NCI-H748 (cell line): ENCODE results near the gene SLC35F4.
"Not testable (repeated sequence)": the region's sequence is repeated elsewhere in the genome, so short reads cannot be mapped to it uniquely, and the experiment has no call there.

Source experiments
- DNase-seq: peaks from one replicate; lab custom pipeline; 2025; ENCODE audit not compliant: unreplicated experiment; lab: John Stamatoyannopoulos, UW

SLC35F4 gene

GRCh38 chr14:57732463-57733285 lies 133.2 kb downstream of the SLC35F4 start:
- no peak for DNase-seq

- no peak for DNase-seq
Observed at GRCh38 chr14:57729208-57730187, 136.4 kb downstream of the SLC35F4 start.

DNA sequence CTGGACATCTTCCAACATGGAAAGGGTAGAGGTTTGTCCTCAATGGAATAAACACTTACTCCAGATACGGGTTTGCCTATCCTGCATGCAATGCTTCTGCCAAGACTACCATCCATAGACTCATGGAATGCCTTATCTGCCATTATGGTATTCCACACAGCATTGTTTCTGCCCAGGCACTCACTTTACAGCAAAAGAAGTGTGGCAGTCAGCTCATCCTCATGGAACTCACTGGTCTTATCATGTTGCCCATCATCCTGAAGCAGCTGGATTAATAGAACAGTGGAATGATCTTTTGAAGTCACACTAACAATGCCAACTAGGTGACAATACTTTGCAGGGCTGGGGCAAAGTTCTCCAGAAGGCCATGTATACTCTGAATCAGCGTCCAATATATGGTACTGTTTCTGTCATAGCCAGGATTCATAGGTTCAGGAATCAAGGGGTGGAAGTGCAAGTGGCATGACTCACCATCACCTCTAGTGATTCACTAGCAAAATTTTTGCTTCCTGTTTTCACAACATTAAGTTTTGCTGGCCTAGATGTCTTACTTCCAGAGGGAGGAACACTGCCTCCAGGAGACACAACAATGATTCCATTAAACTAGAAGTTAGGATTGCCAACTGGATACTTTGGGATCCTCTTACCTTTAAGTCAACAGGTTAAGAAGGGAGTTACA lies 140.4 kb downstream of the SLC35F4 start:
- no peak for DNase-seq

DNA sequence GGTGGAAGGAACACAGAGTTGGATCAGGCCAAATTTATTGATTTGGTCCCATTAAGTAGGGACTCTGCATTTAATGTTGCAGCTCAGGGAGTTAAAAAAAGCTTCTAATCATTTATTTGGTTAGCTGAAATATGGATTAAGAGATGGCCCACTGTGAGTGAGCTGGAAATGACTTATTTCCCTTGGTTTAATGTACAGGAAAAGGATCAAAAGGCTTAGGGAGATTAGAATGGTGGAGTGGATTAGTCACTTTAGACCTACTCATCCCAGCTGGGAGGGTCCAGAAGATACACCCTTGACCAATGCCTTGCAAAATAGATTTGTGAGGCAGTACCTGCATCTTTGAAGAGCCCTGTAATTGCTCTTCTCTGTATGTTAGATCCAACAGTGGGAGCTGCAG lies 143.8 kb downstream of the SLC35F4 start:
- not testable (repeated sequence) for DNase-seq

- DNase-seq, result peak; percentile 64
Observed at GRCh38 chr14:57714487-57714931, 151.4 kb downstream of the SLC35F4 start.

DNA sequence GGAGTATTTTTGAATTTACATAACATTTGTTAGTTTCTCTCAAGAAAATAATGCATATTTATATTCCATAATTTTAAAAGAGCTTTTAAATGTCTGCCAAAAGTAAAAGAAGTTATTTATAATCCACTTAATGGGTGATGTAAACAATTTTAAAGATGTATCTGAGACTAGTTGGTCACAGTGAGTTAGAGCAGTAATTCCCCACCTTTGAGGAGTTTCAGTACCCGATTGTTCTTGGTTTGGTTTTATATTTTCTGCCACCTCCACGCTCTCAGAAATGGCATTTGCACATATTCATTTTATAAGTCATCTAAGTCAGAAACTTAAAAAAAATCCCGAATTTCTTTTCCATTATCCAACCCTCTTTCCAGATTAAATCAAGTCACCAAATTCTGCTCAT lies 153.2 kb downstream of the SLC35F4 start:
- DNase-seq, result no peak

GRCh38 chr14:57712102-57712501 lies 153.8 kb downstream of the SLC35F4 start:
- DNase-seq, result no peak

- DNase-seq, result no peak
Observed at GRCh38 chr14:57709909-57710308, 156.0 kb downstream of the SLC35F4 start.

DNA sequence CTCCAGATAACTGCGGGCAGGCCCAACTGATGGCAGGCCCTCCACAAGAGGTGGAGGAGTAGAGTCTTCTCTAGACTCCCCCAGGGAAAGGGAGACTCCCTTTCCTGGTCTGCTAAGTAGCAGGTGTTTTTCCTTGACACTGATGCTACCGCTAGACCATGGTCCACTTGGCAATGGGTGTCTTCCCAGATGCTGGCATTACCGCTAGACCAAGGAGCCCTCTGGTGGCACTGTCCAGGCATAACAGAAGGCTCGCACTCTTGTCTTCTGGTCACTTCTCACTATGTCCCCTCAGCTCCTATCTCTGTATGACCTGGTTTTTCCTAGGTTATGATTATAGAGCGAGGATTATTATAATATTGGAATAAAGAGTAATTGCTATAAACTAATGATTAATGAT lies 156.8 kb downstream of the SLC35F4 start:
- DNase-seq, result not testable (repeated sequence)

DNA sequence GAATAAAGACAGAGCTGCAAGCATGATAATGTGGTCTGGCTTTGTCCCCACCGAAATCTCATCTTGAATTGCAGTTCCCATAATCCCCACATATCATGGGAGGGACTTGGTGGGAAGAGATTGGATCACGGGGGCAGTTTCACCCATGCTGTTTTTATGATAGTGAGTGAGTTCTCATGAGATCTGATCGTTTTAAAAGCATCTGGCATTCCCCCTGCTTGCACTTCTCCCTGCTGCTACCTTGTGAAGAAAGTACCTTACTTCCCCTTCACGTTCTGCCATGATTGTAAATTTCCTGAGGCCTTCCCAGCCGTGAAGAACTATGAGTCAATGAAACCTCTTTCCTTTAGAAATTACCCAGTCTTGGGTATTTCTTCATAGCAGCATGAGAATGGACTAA lies 158.7 kb downstream of the SLC35F4 start:
- no peak for DNase-seq

DNA sequence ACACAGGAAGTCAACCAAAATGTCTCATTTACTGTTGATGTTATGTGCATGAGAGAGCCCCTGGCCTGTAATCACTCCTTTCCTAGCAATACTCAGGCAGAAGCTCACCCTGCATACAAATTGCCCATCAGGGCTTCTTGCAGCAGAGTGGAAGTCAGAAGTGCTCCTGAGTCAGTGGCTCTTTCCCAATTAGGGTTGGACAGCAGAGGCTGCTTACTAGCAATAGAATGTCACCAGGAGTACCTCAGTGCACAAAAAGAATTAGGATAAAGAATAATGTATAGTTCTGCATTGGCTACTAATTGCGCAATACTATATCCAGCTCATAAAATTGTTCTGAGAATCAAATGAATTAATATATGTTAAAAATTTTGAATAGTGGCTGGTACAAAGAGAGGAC lies 161.1 kb downstream of the SLC35F4 start:
- DNase-seq, result no peak

DNA sequence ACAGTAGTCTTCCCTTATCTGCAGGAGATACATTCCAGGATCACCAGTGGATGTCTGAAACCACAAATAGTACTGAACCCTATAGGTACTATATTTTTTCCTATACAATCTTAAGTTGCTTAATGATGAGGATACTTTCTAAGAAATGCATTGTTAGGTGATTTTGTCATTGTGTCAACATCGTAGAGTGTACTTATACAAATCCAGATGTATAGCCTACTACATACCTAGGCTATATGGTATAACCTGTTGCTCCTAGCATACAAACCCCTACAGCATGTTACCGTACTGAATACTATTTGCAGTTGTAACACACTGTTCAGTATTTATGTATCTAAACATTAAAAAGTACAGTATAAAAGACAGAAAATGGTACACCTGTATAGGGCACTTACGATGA lies 165.9 kb downstream of the SLC35F4 start:
- DNase-seq, result no peak

- peak; percentile 55 for DNase-seq
Observed at GRCh38 chr14:57692671-57693070, 173.2 kb downstream of the SLC35F4 start.

GRCh38 chr14:57687416-57687815 lies 178.5 kb downstream of the SLC35F4 start:
- DNase-seq, result peak; percentile 84

DNA sequence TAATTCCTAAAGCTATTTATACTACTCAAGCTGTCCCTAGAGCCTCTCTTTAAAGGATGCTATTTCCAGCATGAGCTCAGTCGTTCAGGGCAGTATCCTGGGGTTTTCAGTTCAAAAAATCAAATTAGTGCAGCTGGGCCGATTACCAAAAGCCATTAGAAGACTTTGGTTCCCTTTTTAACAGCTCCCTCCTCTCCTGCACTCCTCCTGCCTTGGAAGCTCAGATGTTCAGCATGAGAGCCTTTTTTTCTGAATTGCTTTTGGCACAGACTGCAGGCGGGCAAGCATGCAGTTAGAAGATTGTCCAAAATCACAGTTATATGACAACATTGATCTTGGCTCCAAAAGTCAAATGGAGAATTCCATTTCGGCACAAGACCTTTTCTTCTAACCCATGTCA lies 179.6 kb downstream of the SLC35F4 start:
- DNase-seq, result no peak

DNA sequence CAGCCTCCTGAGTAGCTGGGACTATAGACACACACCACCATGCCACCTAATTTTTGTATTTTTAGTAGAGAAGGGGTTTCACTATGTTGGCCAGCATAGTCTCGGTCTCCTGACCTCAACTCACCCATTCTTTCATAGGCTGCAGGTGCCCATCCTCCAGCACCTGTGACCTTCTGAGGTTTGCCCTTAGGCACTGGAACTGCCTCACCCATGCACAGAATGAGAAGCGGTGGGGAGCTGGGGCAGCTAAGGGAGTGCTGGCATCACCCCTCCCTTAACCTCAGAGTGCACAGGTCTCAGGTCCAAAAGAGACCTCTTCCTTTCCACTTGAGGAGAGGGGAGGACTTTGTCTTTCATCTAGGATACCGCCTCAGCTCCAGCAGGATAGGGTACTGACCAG lies 194.9 kb downstream of the SLC35F4 start:
- no peak for DNase-seq

DNA sequence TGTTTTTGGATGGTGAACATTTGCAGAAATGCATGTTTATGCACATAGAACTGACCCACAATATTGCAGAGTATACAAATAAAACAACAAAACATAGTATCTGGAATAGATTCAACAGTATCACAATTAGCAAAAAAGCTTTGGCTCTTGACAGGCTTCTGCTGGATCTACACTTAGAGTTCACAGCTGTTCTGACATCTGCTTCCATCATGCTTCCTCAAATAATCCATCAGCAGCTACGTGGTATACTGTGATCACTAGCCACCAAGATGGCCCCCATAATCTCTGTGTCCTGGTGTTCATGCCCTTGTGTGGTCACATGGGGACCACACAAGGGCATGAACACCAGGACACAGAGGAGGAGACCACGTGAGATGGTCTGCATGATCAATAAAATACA lies 205.7 kb downstream of the SLC35F4 start:
- DNase-seq, result no peak

DNA sequence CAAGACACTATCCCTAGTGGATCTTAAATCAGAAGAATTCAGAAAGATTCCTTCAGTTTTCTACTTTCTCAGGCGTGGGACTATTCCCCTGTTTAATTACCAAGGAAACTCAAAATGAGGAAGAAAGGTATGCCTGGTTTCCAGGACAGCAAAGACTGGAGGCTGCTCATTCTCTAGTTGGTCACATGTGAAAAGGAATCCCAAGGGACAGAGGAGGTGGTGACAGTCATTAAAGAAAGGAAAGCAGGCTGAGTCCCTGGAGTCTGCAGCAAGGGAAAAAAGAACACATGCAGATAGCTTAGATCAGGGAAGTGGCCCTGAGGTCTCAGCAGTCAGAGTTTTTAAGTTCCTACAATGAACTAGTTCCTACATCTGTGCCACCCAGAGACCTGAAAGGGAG lies 206.8 kb downstream of the SLC35F4 start:
- DNase-seq, result no peak

DNA sequence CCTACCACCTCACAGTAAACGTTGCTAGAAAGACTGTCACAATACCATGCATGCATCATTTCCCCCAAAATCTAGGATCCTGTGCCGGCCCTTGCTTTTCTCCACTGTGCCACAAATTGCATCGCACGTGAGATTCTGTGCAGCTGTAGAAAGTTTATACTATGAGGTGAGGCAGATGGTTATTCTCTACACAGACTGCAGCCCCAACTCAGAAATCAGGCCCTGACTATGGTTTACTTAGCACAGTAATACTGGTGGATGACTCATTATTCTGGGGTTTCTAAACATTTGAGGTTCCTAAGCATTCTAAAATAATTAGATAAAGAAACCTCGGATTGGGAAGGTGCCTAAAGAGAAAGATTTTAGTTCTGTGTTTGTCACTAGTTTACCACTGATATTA lies 208.4 kb downstream of the SLC35F4 start:
- DNase-seq, result no peak

DNA sequence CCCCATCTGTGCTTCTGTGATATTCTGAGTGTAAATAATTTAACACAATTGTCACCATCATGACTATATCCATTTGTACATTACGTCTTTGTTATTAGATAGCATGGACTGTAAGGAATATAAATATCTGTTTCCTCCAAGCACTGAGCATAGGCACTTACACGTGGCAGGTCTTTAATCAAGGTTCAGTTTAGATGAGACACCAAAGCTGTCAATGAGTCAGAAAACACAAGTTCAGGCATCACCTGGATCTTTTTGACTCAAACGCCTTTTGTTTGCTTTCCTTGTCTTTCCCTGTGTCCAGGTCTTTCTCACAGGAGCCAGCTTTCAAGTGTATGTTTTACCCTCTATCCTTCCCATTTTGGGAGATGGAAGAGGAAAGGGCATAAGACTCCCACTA lies 209.0 kb downstream of the SLC35F4 start:
- no peak for DNase-seq

DNA sequence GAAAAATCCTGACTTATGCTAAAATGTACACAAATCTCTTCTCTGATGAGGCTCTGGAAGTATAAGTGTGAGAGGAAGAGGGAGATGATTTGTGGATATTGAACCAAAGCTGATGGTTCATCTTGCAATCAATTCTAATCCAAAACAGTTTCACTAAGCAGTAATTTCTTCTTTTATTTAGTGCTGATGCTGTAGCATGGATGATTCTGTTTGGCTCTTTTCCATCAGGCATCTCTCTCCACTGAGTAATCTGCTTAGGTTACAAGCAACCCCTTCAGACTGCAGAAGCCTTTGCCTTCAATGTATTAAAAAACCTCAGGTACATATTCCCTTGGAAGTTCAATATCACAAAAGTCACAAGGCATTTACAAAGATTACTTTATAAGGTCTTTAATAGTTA lies 213.1 kb downstream of the SLC35F4 start:
- no peak for DNase-seq
